Neutrophil (primary cell): ENCODE results near the gene IFI27.
"Not testable (repeated sequence)": the region's sequence is repeated elsewhere in the genome, so short reads cannot be mapped to it uniquely, and the experiment has no call there.

Source experiments
- H3K27ac ChIP-seq: fragments of 200-600 bp; sonication (generic); 2 replicates; pipeline ENCODE4 v1.5.1; 2016; ENCODE audit warnings: mild to moderate bottlenecking, moderate library complexity
- H3K27me3 ChIP-seq: fragments of 200-600 bp; sonication (generic); 2 replicates; pipeline ENCODE4 v1.6.0; 2016; ENCODE audit warnings: mild to moderate bottlenecking
- H3K36me3 ChIP-seq: fragments of 200-600 bp; sonication (generic); 2 replicates; pipeline ENCODE4 v1.5.1; 2017
- H3K4me1 ChIP-seq, 2 experiments: fragments of 200-600 bp in 1 of 2; sonication (generic) in 1 of 2; 1 replicate in 1 of 2; 2 replicates in 1 of 2; pipeline versions ENCODE4 v1.5.1 to v1.6.1; 2013 to 2016; ENCODE audit warnings: low read depth in 1 of 2, low read length in 1 of 2, mild to moderate bottlenecking in 1 of 2, moderate library complexity in 1 of 2; ENCODE audit not compliant: control insufficient read depth in 1 of 2, insufficient read depth in 1 of 2
- H3K4me3 ChIP-seq, 2 experiments: fragments of 200-600 bp in 1 of 2; sonication (generic) in 1 of 2; 1 replicate in 1 of 2; 2 replicates in 1 of 2; pipeline ENCODE4 v1.5.1; 2013 to 2016; ENCODE audit warnings: low read depth in 1 of 2, low read length in 1 of 2, mild to moderate bottlenecking in 1 of 2, moderate library complexity in 1 of 2
- H3K9me3 ChIP-seq: fragments of 200-600 bp; sonication (generic); 2 replicates; pipeline ENCODE4 v1.5.1; 2016
- CTCF ChIP-seq: fragments of 200-600 bp; sonication (generic); IDR thresholded peaks from 2 replicates; pipeline ENCODE4 v1.5.1; 2016; ENCODE audit warnings: antibody characterized with exemption

IFI27 gene

DNA sequence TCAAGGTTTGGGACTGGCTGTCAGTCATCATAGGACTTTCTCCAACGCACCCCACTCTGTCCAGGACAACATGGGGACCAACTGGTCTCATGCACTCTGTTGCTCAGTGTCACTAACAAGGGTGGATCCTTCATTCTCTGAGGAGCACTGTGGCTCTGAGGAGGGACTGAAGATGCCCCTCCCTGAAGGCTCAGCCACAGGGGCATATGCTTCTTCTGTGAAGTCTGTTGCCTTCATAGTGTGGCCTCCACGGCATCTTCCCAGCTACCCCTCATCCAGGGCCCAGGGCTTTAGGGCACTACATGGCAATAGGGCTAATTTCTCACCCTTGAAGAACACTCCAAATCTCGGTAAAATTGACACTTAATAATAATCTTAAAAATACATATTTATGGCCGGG lies 33.2 kb downstream of the IFI27 start:
- Histone ChIP-seq H3K36me3 (no peaks in the 10 kb centered on the region), H3K27ac (no peak overlapping the region), H3K27me3 (no peaks in the 10 kb centered on the region), H3K4me3 (no peak overlapping the region), H3K9me3 (no peaks in the 10 kb centered on the region), H3K4me1 (peaks cover 12 to 18% of the 10 kb centered on the region in 2 experiments)
- no peak for TF ChIP-seq CTCF

- Histone ChIP-seq H3K27ac (peak overlapping the region; percentile 71), H3K36me3 (no peaks in the 10 kb centered on the region), H3K4me1 (peaks cover 12 to 18% of the 10 kb centered on the region in 2 experiments), H3K4me3 (peak overlapping the region in 1 of 2 experiments; percentile 8), H3K9me3 (no peaks in the 10 kb centered on the region), H3K27me3 (no peaks in the 10 kb centered on the region)
- no peak for TF ChIP-seq CTCF
Observed at GRCh38 chr14:94144765-94145164, 34.2 kb downstream of the IFI27 start.

DNA sequence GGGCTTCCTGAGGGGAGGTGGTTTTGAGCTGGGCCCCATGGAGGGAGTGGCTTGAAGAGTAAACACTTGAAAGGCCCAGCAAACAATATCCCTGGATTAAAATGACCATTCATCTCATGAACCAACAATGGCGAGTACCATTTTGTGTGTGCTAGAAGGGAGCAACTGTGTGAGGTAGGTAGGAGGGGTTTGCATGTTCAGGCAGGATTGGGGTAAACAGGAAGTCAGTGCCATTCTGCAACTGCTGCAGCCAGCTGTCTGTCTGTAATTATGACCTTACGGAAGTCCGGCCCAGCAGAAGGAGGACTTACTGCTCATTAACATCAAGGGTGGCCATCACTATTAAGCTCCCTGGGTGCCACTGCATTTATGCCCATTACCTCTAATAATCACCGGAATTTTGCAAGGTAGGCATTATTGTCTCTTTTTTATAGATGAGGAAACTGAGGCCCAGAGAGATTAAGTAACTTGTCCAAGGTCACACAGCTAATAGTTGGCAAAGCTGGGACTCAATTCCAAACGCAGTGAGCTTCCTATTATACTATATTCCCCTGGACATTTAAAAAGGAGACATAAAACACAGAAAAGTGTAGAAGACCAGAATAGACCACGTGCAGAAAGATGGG lies 35.5 kb downstream of the IFI27 start:
- peaks cover 12 to 18% of the 10 kb centered on the region in 2 experiments for H3K4me1 ChIP-seq
- no peak overlapping the region for H3K4me3 ChIP-seq
- peak overlapping the region; percentile 78 for H3K27ac ChIP-seq
- H3K9me3 ChIP-seq = no peaks in the 10 kb centered on the region
- TF ChIP-seq CTCF = no peak
- H3K27me3 ChIP-seq = no peaks in the 10 kb centered on the region
- no peaks in the 10 kb centered on the region for H3K36me3 ChIP-seq

GRCh38 chr14:94152676-94153075 lies 42.1 kb downstream of the IFI27 start:
- H3K4me3 ChIP-seq = no peak overlapping the region
- peaks cover 8% of the 10 kb centered on the region for H3K27me3 ChIP-seq
- peaks cover 12 to 19% of the 10 kb centered on the region in 2 experiments for H3K4me1 ChIP-seq
- no peak for TF ChIP-seq CTCF
- H3K27ac ChIP-seq = no peak overlapping the region
- H3K9me3 ChIP-seq = no peaks in the 10 kb centered on the region
- no peaks in the 10 kb centered on the region for H3K36me3 ChIP-seq

DNA sequence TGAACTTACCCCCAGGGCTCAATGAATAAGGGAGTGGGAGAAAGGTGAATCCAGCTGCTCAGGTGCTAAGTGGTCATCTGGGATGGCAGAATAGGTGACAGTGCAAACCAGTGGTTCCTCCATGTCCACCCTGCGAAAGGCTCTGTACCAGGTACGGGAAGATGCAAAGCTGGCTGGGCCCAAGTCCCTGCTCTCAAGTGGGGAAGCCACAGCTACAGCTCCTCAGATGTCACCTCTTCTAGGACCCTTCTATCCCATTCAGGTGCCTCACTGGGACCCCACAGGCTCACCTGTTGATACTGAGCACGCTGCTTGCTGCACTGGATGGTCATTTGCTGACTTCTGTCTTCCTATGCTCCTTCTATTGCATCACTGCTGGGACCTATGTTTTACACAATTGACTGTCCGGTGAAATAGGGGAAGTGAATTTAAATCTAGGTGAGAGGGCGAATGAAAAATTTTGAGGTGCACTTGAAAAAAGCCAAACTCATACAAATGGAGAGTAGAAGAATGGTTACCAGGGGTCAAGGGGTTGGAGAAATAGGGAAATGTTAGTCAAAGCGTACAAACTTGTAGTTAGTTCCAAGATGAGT lies 43.3 kb downstream of the IFI27 start:
- peak overlapping the region in 1 of 2 experiments; percentile 11 for H3K4me3 ChIP-seq
- H3K27ac ChIP-seq = peak overlapping the region; percentile 70
- no peaks in the 10 kb centered on the region for H3K9me3 ChIP-seq
- peaks cover 12 to 19% of the 10 kb centered on the region in 2 experiments for H3K4me1 ChIP-seq
- peaks cover 19% of the 10 kb centered on the region for H3K27me3 ChIP-seq
- H3K36me3 ChIP-seq = no peaks in the 10 kb centered on the region
- no peak for TF ChIP-seq CTCF

- H3K9me3 ChIP-seq = not testable (repeated sequence)
Observed at GRCh38 chr14:94156143-94156542, 45.6 kb downstream of the IFI27 start.

More at GRCh38 chr14:94156143-94156542, 45.6 kb downstream of the IFI27 start:
- peaks cover 12 to 19% of the 10 kb centered on the region in 2 experiments for H3K4me1 ChIP-seq
- not testable (repeated sequence) for H3K36me3 ChIP-seq, H3K4me3 ChIP-seq, H3K27ac ChIP-seq
- H3K27me3 ChIP-seq = peaks cover 21% of the 10 kb centered on the region
